Right atrium auricular region (tissue), 2 donors: ENCODE data around the gene GRIFIN. TPM values are rescaled to one million over a fixed set of nuclear protein-coding genes. Genes with fewer than 3 reads are reported as not detected.
A peak's percentile ranks its signal among the peaks of the same experiment; 100 is the strongest.
"Not testable (repeated sequence)": the region's sequence is repeated elsewhere in the genome, so short reads cannot be mapped to it uniquely, and the experiment has no call there.

Source experiments
- DNase-seq: peaks from one replicate; pipeline ENCODE4 v3.0.0-alpha.2; 2019; ENCODE audit warnings: low spot score
- H3K27ac ChIP-seq, 2 donors: fragments of 200-600 bp; sonication (generic); 1 replicate in 1 of 2; 2 replicates in 1 of 2; pipeline ENCODE4 v1.5.1; 2016 to 2019
- H3K27me3 ChIP-seq, 2 donors: fragments of 200-600 bp; sonication (generic); one replicate each; pipeline versions ENCODE4 v1.5.1 to v1.6.0; 2017 to 2019
- H3K36me3 ChIP-seq: fragments of 200-600 bp; sonication (generic); one replicate; pipeline ENCODE4 v1.5.1; 2016
- H3K4me1 ChIP-seq, 2 donors: fragments of 200-600 bp; sonication (generic); one replicate each; pipeline versions ENCODE4 v1.5.1 to v1.6.0; 2017 to 2019
- H3K4me3 ChIP-seq, 2 donors: fragments of 200-600 bp; sonication (generic); 1 replicate in 1 of 2; 2 replicates in 1 of 2; pipeline ENCODE4 v1.5.1; 2017 to 2019; ENCODE audit warnings: mild to moderate bottlenecking in 1 of 2, moderate library complexity in 1 of 2
- H3K9me3 ChIP-seq, 2 donors: fragments of 200-600 bp; sonication (generic); one replicate each; pipeline ENCODE4 v1.5.1; 2019
- total RNA-seq, 2 donors: library from RNA; depleted of rRNA; stranded (reverse); fragments of >200 nt; gene quantifications; one replicate each; pipeline ENCODE4 v1.1.0, GENCODE V29; 2016
- TF ChIP-seq, protein P1 (sequence below), 2 donors: fragments of 200-600 bp; sonication (generic); IDR thresholded peaks; one replicate each; pipeline ENCODE4 v1.5.1; 2019; ENCODE audit warnings: antibody characterized with exemption in 2 of 2

Gene GRIFIN
- total RNA-seq, 2 donors from 2014 or later = not detected

- Histone ChIP-seq H3K4me3 (no peak overlapping the region), H3K9me3 (no peaks in the 10 kb centered on the region), H3K27me3 (no peaks in the 10 kb centered on the region), H3K36me3 (no peaks in the 10 kb centered on the region), H3K4me1 (no peaks in the 10 kb centered on the region), H3K27ac (no peak overlapping the region)
- TF ChIP-seq, protein P1, sequence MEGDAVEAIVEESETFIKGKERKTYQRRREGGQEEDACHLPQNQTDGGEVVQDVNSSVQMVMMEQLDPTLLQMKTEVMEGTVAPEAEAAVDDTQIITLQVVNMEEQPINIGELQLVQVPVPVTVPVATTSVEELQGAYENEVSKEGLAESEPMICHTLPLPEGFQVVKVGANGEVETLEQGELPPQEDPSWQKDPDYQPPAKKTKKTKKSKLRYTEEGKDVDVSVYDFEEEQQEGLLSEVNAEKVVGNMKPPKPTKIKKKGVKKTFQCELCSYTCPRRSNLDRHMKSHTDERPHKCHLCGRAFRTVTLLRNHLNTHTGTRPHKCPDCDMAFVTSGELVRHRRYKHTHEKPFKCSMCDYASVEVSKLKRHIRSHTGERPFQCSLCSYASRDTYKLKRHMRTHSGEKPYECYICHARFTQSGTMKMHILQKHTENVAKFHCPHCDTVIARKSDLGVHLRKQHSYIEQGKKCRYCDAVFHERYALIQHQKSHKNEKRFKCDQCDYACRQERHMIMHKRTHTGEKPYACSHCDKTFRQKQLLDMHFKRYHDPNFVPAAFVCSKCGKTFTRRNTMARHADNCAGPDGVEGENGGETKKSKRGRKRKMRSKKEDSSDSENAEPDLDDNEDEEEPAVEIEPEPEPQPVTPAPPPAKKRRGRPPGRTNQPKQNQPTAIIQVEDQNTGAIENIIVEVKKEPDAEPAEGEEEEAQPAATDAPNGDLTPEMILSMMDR (IDR thresholded peaks at IDR 0.05) = no peak
- DNase-seq = no peak
Observed at GRCh38 chr7:2460188-2460587, 16.0 kb downstream of the GRIFIN start.

GRCh38 chr7:2459674-2460073 is 16.5 kb downstream of the GRIFIN start:
- no peaks in the 10 kb centered on the region for H3K36me3 ChIP-seq
- H3K27ac ChIP-seq = no peak overlapping the region
- H3K27me3 ChIP-seq = no peaks in the 10 kb centered on the region
- no peaks in the 10 kb centered on the region for H3K9me3 ChIP-seq
- H3K4me1 ChIP-seq = no peaks in the 10 kb centered on the region
- no peak for DNase-seq
- no peak overlapping the region for H3K4me3 ChIP-seq
- TF ChIP-seq, protein P1 (IDR thresholded peaks at IDR 0.05) = no peak

DNA sequence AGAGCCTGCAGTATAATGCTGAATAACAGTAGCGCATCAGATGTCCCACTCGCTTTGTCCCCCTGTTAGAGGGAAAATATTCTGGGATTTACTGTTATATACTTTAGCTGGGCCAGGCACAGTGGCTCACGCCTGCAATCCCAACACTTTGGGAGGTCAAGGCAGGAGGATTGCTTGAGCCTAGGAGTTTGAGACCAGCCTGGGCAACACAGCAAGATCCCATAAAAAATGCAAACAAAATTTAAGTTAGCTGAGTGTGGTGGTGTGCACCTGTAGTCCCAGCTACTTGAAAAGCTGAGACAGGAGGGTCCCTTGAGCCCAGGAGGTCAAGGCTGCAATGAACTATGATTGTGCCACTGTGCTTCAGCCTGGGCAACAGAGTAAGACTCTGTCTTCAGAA is 22.3 kb downstream of the GRIFIN start:
- H3K9me3 ChIP-seq, H3K27ac ChIP-seq, H3K4me3 ChIP-seq, H3K27me3 ChIP-seq, DNase-seq, H3K36me3 ChIP-seq: not testable (repeated sequence)
- H3K4me1 ChIP-seq = peaks cover 0 to 14% of the 10 kb centered on the region in 2 donors

DNA sequence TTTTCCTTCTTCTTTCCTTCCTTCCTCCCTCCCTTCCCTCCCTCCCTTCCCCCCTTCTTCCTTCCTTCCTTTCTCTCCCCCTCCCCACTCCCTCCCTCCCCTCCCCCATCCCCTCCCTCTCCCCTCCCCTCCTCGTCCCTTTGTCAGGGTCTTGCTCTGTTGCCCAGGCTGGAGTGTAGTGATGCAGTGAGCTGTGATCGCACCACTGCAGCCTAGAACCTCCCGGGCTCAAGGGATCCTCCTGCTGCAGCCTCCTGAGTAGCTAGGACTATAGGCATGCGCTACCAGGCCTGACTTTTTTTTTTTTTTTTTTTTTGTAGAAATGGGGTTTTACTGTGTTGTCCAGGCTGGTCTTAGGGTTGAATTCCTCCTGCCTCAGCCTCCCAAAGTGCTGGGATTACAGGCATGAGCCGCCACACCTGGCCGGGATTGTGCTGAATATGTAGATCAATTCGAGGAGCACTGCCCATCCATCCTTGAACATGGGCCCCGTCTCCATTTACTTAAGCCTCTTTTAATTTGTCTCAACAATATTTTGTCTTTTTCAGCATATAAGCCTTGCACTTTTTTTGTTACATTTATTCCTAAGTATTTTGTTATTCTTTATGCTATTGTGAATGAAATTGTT is 23.4 kb downstream of the GRIFIN start:
- Histone ChIP-seq H3K27me3 (no peaks in the 10 kb centered on the region), H3K9me3 (no peaks in the 10 kb centered on the region), H3K4me1 (peaks cover 0 to 14% of the 10 kb centered on the region in 2 donors), H3K4me3 (no peak overlapping the region), H3K36me3 (no peaks in the 10 kb centered on the region), H3K27ac (no peak overlapping the region)
- TF ChIP-seq, protein P1 (IDR thresholded peaks at IDR 0.05) = no peak
- no peak for DNase-seq

GRCh38 chr7:2452074-2452507 is 24.1 kb downstream of the GRIFIN start:
- Histone ChIP-seq H3K9me3 (no peaks in the 10 kb centered on the region), H3K36me3 (no peaks in the 10 kb centered on the region), H3K4me1 (peaks cover 0 to 14% of the 10 kb centered on the region in 2 donors), H3K4me3 (peak overlapping the region; percentile 27 to 45), H3K27ac (peak overlapping the region in 1 of 2 donors; percentile 47), H3K27me3 (no peaks in the 10 kb centered on the region)
- TF ChIP-seq, protein P1 (IDR thresholded peaks at IDR 0.05) = no peak
- DNase-seq = no peak

DNA sequence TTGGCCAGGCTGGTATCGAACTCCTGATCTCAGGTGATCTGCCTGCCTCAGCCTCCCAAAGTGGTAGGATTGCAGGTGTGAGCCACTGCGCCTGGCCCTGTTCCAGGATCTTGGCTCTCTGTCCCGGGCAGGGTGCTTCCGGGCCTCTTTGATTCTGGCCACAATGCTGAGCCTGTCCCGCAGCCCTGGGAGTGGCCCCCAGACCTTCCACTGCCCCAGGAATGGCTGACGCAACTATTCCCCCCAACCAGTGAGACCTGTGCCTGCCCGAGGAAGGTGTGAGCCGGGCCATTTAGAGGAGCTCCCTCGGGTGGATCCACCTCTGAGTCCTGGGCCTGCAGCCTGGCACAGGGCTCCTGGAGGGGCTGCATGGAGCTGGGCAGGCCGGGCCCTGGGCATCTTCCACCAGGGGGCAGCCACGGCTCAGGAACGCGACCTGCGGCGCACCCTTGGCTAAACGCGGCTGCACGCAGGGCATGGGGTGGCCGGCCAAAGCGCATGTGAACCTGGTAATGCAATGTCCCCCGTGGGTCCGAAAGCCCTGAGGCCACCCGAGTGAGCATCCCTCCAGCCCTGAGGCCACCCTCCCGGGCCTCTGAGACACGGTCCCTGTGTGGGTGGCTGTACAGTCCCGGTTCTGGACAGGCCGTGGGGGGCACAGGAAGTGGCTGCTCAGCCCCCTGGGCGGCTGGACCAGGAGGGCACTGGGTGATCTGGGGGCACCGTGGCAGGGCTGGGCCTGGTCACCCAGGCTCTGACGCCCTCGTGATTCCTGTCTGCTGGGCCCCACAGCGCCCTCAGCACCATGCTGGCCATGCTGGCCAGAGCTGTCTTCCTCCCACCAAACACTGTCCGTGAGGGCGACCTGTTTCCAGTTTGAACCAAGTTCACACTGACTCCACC is 24.8 kb downstream of the GRIFIN start:
- peak; percentile 80 for DNase-seq
- Histone ChIP-seq H3K4me3 (peak overlapping the region; percentile 27 to 45), H3K27me3 (no peaks in the 10 kb centered on the region), H3K27ac (peak overlapping the region in 1 of 2 donors; percentile 47), H3K36me3 (no peaks in the 10 kb centered on the region), H3K9me3 (no peaks in the 10 kb centered on the region), H3K4me1 (peaks cover 0 to 14% of the 10 kb centered on the region in 2 donors)
- TF ChIP-seq, protein P1 (IDR thresholded peaks at IDR 0.05) = peak; percentile 76 to 94
